IPS DF 4.7 (cell line): ENCODE data around the gene ATG10.
"Not testable (repeated sequence)": the region's sequence is repeated elsewhere in the genome, so short reads cannot be mapped to it uniquely, and the experiment has no call there.

ENCODE experiments used
- DNase-seq: peaks from one replicate; pipeline ENCODE4 v3.0.0-alpha.2; 2013; ENCODE audit warnings: low spot score; ENCODE audit errors: extremely low read depth

The ATG10 gene

GRCh38 chr5:81982172-81982685 lies 10.4 kb downstream of the ATG10 start:
- DNase-seq: not testable (repeated sequence)

DNA sequence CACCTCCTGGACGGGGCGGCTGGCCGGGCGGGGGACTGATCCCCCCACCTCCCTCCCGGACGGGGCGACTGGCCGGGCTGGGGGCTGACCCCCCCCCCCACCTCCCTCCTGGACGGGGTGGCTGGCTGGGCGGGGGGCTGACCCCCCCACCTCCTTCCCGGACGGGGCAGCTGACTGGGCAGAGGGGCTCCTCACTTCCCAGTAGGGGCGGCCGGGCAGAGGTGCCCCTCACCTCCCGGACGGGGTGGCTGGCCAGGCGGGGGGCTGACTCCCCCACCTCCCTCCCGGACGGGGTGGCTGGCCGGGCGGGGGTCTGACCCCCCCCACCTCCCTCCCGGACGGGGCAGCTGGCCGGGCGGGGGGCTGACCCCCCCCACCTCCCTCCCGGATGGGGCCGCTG lies 11.3 kb downstream of the ATG10 start:
- not testable (repeated sequence) for DNase-seq

- not testable (repeated sequence) for DNase-seq
Observed at GRCh38 chr5:81983563-81983962, 11.7 kb downstream of the ATG10 start.

- no peak for DNase-seq
Observed at GRCh38 chr5:81986126-81986525, 14.3 kb downstream of the ATG10 start.

GRCh38 chr5:81989204-81989603 lies 17.4 kb downstream of the ATG10 start:
- no peak for DNase-seq

- no peak for DNase-seq
Observed at GRCh38 chr5:81994679-81995078, 22.9 kb downstream of the ATG10 start.

DNA sequence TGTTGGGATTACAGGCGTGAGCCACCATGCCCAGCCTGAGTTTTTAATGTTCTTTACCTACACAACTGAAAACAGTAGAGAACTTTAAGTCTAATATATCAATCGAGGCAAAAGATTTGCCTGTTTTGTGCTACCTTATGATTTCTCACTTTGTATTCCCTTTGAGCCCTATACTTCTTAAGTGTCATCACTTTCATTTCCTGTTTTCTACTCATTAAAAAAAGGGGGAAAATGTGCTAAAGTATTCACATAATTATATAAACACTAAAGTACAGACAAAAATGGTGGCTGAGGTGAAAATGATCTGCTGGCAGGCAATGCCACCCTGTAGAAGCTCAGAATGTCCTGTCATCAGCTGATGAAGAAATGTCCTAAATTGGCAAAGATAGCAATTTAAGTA lies 23.6 kb downstream of the ATG10 start:
- DNase-seq: no peak

- DNase-seq: no peak
Observed at GRCh38 chr5:82004511-82004910, 32.7 kb downstream of the ATG10 start.

DNA sequence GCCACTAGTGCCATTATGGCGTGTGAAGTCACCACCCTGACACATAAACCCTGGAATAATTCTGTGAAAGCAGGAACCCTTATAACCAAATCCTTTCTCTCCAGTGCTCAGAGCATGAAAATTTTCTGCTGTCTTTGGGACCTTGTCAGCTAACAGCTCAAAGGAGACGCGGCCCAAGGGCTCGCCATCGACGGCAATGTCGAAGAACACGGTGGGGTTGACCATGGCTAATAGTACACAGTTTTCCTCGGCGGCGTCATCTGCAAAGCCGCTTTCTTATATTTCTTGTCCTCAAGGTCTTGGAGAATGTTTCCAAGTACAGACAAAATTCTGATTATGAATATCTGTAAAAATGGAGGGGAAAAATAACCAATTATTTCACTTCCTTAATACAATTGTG lies 38.0 kb downstream of the ATG10 start:
- DNase-seq: not testable (repeated sequence)

GRCh38 chr5:82010696-82011095 lies 38.9 kb downstream of the ATG10 start:
- no peak for DNase-seq

DNA sequence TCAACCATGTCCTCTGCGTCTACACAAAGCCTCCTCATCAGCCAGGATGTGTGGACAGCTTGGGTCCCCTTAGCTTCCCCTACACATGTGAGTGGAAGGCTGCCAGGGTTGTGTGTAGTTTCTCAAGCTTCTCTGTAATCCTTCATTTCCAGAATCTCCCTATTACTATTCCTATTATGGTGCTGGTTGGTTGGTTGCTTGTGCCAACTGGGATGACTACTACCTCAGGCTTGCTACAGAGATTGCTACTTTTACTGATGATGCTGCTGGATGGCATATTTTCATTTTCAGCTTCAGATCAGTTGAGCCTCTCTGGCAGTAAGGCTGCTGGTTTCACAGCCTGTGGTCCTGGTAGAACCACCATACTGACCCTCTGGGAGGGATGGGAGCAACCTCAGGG lies 39.9 kb downstream of the ATG10 start:
- DNase-seq: no peak

- not testable (repeated sequence) for DNase-seq
Observed at GRCh38 chr5:82014644-82015043, 42.8 kb downstream of the ATG10 start.

- no peak for DNase-seq
Observed at GRCh38 chr5:82018462-82018861, 46.6 kb downstream of the ATG10 start.

DNA sequence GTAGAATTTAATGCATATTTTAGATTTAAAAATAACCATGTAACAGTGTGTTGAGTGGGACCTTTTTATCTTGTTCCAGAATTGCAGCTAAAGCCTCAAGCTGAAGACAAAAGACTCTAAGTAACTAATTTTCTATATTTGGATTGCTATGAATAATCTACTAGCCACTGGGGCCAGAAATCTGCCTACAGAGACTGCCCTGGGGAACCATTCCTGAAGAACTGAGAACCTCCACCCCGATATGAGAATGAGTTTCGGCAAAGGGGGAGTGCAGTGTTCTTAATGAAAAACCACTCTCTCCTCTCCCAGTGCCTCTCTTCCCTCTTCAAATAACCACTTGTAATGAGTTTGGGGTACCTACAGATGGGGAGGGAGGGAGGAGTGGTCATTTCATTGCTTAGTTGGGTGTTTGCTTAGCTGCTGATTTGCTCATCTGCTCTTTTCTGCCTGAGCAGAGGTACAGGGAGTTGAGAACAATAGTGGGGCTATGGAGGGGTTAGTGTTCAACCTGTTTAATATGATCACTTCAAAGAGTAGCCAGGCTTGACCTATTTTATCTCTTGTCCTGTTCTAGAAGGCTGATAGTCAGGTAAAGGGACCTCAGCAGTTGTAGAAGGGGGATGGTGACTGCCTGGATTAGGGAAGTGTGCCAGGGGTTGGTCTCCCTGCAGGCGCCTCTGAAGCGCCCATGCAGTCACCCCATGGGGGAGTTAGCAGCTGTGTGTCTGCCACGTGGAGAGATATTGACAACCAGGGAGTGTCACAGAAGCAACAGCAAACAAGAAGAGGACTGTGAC lies 47.7 kb downstream of the ATG10 start:
- no peak for DNase-seq

DNA sequence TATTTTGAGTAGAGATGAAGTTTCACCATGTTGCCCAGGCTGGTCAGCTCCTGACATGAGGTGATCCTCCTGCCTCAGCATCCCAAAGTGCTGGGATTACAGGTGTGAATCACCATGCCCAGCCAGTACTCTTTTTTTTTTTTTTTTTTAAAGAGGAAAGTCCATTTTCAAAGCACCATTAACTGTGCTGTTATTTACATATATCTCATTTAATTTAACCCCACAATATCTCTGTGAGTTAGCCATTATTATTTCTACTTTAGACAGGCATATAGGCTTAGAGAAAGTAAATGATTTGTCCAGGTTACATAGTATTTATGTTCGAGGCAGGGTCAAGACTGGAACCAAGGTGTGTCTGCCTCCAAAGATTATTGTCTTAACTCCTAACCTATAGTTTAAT lies 50.7 kb downstream of the ATG10 start:
- no peak for DNase-seq

DNA sequence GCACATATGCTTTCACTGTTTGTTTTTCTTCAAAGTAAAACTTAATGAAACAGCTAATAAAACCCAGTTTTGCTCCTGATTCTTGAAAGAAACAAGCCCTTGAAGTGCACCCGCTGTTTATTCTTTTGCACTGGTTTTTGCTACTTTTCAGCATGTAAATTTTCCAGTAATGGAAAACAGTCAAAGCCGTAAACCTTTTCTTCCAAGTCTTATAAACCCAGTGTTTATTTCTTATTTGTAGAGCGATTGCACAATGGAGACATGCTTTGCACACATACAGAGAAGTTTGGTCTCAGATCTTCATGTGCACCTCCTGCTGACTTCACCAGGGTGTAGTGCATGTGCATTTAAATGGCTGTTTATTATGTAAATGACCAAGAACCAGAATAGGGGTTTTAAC lies 51.8 kb downstream of the ATG10 start:
- DNase-seq: no peak

GRCh38 chr5:82031220-82032119 lies 59.6 kb downstream of the ATG10 start:
- DNase-seq: no peak

- not testable (repeated sequence) for DNase-seq
Observed at GRCh38 chr5:82042894-82043293, 71.1 kb downstream of the ATG10 start.

DNA sequence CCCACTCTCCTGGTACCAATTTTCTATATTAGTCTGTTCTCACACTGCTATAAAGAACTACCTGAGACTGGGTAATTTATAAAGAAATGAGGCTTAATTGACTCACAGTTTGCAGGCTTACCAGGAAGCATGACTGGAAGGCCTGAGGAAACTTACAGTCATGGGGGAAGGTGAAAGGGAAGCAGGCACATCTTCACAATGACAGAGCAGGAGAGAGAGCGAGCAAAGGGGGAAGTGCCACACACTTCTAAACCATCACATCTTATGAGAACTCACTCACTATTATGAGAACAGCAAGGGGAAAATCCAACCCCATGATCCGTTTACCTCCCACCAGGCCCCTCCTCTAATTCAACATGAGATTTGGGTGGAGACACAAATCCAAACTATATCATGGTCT lies 72.2 kb downstream of the ATG10 start:
- DNase-seq: no peak

DNA sequence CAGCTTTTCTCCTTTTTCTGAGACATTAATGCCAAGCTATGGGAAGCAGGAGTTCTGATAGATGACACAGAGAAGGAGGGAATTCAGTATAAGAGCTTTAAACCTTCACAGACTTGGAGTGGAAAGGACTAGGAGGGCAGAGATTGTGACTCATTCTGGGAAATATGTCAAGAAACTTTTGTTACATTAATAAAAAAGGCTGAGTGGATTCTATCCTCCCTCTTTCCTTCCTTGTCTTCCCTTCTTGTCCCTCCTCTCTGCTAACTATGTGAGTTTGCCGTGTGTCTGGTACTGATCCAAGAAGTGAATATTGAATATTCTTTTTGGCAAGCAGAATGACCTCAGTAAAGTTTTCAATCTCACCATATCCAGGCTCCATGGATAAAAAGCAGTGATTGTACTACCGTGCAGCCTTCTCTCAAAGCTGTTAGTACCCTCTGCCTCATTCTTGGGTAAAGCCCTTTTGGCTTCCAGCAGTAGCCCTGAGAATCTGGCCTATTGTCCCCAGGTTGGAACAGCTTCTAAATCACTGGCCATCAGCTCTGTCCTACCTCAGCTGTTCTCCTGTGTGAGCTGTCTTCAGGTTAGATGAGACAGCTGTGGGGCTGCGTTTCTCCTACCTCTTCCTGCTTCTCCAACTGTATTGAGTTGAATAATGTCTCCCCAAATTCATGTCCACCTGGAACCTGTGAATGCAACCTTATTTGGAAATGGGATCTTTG lies 73.9 kb downstream of the ATG10 start:
- no peak for DNase-seq

DNA sequence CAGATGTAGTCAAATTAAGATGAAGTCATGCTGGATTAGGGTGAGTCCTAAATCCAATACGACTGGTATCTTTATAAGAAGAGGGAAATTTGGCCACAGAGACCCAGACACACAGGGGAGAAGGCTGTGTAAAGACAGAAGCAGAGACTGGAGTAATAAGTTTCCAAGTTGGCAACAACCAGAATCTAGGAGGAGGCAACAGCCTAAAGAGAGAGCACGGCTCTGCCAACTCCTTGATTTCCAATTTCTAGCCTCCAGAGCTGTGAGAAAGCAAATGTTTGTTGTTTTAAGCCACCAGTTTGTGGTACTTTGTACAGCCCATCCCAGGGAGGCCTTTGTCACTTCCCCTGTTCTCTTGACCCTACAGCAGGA lies 74.4 kb downstream of the ATG10 start:
- DNase-seq: no peak

DNA sequence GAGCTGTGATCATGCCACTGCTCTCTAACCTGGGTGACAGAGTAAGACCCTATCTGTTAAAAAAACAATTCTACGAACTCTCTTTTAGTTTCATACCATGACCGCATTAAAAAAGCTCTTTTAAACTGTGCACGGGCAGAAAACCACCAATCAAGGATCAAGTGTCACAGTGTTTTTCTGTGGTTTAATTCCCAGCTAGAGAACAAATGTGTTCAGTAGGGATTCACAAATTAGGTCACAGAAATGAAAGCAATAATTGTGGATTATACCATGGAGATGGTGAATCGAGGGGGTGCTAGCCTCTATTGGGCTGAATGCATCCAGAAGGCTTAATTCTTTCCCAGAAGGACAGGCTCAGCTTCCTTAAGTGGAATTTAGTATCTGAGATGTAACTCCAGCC lies 79.1 kb downstream of the ATG10 start:
- DNase-seq: no peak
